ENCODE measurements around the gene NXT1.

The NXT1 gene

DNA sequence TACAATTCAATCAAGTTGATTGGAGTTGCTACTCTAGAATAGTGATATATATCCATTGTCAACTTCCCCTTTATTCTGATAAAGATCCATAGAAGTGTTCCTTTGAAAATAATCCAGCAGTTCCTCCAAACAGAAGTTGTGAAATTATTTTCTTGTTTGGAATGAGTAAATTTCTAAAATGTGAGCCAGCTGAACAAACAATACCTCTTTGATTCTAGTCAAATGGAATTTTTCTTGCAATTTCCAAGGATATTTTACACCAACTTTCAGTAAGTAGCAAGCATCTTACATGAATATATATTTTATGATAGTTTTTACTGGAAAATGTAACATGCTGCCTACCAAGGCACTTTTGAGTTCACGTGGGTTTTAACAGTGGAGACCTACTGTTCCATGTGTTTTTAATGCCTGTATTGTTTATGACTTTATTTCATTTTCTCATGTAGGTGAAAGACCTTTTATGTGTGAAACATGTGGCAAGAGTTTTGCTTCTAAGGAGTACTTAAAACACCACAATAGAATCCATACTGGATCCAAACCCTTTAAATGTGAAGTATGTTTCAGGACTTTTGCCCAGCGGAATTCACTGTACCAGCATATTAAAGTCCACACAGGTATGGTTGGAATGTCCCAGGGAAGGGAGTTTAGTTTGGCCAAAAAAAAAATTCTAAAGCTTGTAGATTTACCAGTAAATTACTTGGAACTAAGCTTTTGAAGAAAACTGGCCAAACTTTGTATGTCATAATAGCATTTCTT lies 17.9 kb downstream of the NXT1 start:
- TF ChIP-seq, protein P1, sequence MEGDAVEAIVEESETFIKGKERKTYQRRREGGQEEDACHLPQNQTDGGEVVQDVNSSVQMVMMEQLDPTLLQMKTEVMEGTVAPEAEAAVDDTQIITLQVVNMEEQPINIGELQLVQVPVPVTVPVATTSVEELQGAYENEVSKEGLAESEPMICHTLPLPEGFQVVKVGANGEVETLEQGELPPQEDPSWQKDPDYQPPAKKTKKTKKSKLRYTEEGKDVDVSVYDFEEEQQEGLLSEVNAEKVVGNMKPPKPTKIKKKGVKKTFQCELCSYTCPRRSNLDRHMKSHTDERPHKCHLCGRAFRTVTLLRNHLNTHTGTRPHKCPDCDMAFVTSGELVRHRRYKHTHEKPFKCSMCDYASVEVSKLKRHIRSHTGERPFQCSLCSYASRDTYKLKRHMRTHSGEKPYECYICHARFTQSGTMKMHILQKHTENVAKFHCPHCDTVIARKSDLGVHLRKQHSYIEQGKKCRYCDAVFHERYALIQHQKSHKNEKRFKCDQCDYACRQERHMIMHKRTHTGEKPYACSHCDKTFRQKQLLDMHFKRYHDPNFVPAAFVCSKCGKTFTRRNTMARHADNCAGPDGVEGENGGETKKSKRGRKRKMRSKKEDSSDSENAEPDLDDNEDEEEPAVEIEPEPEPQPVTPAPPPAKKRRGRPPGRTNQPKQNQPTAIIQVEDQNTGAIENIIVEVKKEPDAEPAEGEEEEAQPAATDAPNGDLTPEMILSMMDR (conservative IDR thresholded peaks at IDR 0.05), result no peak
- H3K27ac ChIP-seq, result no peak overlapping the region

DNA sequence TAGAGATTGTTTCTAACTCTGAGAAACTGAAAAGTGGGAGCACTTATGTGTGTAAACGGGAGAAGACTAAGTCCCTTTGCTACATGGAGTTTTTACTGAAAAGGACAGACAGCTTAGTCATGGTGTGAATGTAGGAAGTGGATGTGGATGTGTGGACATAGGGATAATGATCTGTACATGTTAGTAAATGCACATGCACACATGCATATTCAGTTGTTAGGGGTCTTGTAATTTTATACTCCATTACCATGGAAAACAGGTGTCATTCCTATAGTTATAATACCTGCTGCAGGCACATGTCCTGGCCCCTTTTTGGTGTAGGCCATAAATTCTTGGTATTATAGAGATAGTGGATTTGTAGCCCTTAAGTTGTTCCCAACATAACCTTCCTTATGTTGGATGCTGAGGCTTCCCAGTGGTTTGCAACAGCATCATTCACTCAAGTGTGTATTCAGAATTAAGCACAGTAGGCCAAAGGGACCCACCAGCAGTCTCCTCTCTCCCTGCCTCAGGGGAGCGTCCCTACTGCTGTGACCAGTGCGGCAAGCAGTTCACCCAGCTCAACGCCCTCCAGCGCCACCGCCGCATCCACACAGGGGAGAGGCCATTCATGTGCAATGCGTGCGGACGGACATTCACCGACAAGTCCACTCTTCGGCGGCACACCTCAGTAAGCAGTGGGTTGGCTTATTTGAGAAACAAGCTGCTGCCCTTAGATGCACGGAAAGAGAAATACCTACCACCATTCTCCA lies 18.7 kb downstream of the NXT1 start:
- H3K27ac ChIP-seq, result no peak overlapping the region
- TF ChIP-seq, protein P1 (conservative IDR thresholded peaks at IDR 0.05), result no peak

DNA sequence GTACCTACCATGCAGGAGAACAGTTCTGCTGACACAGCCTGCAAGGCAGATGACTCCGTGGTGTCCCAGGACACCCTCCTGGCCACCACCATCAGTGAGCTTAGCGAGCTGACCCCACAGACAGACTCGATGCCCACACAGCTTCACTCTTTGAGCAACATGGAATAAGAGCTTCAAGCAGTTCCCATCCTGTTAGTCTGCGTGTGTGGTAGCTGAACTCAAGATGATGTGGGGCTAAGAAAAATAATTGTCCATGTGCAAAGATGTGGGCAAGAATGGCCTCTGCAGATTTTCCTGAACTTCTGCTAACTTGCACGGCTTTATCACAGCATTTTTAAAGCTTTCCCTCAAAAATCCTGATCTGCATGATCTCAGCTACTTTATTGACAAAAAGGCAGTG lies 19.7 kb downstream of the NXT1 start:
- H3K27ac ChIP-seq, result no peak overlapping the region
- TF ChIP-seq, protein P1 (conservative IDR thresholded peaks at IDR 0.05), result no peak

DNA sequence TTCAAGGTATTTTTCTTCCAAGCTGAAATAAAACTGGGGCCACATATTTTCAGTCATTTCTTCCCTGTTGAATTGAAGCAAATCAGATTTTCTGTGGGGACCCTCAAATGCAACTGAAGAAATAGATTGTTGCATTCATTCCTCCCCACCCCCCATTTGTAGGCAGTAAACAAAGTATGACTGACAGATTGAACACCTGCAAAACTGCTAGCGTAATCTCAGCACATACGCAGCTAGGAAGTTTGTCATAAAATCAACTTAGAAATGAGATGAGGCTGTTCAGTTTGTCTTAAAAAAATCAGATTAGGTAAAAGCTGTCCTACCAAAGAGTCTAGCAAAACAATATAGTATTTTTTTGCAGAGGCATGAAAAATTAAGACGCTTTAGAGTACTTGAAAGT lies 20.3 kb downstream of the NXT1 start:
- no peak overlapping the region for H3K27ac ChIP-seq
- TF ChIP-seq, protein P1 (conservative IDR thresholded peaks at IDR 0.05), result no peak

DNA sequence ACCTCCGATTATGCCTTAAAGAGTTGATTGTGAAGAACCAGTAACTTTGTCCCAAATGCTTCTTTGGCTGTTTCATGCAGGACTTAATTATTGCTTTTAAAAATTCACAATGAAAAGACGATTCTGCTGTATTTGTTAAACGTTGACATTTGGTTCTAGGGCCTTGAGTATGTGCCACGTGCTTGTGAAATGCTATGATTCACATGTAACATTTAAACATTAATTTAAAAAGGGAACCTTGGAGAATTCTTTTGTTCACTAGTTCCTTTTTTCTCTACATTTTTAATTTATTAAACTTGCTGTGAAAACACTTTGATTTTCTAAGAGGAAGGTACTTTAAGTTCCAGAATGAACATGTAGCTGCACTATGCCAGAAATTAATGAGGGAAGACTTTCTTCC lies 20.9 kb downstream of the NXT1 start:
- H3K27ac ChIP-seq, result no peak overlapping the region
- TF ChIP-seq, protein P1 (conservative IDR thresholded peaks at IDR 0.05), result no peak

DNA sequence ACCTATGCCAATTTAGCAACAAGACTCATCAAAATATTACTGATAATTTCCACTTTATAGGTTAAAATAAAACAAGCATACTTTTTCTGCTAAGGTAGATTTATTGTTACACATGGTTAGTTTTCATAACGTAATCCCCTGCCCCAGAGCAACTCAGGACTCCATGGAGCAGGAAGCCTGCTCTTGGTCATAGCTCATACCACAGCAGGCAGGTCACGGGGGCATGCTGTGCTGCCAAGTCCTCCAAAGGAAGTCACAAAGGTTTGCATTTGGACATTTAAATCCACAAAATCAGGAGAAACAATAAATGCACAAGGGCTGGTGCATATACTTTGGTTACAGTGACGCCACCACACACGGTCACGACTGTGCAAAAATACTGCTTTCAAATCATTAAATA lies 23.9 kb downstream of the NXT1 start:
- H3K27ac ChIP-seq, result no peak overlapping the region
- TF ChIP-seq, protein P1 (conservative IDR thresholded peaks at IDR 0.05), result no peak

DNA sequence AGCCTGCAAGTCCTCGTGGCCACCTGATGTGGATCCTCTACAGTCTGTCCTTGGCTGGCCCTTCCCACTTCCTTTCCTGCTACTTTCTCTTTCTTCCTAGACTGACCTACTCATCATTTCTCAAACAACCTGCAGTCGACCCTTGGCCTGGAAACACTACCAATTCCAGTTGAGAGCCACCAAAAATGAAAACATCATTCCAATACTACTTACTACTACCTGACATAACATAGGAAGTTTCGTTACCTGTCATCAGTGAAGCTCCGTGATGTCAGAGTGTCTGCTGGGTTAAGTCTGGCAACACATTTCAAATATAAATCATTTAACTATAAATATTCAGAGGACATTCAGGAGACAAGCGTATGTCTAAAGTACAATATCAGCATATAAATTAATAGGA lies 25.2 kb downstream of the NXT1 start:
- TF ChIP-seq, protein P1 (conservative IDR thresholded peaks at IDR 0.05), result no peak
- H3K27ac ChIP-seq, result no peak overlapping the region

All from VCaP (cell line).